Endothelial cell of umbilical vein (primary cell): ENCODE data around the gene RNF157. TPM values are rescaled to one million over a fixed set of nuclear protein-coding genes. Genes with fewer than 3 reads are reported as not detected.

Experiments
- BruUV-seq: library from RNA; stranded (reverse); fragments of 400-500 nt; replicated peaks from 2 replicates; lab custom pipeline; 2021; lab: Mats Ljungman, UMichigan
- CTCF ChIA-PET: fragments of 300-600, 350-600 bp; sonication (Branson Sonifier 250); formaldehyde crosslinking; loops from one replicate; lab custom pipeline; 2021; ENCODE audit warnings: antibody characterized with exemption, inconsistent platforms; lab: Charles Lee
- POLR2A ChIA-PET: fragments of 300-600, 350-600 bp; sonication (Branson Sonifier 250); formaldehyde crosslinking; loops from one replicate; lab custom pipeline; 2021; ENCODE audit warnings: antibody characterized with exemption, inconsistent platforms; lab: Charles Lee
- DNase-seq: peaks from one replicate; pipeline ENCODE4 v3.0.0-alpha.2; 2011; ENCODE audit warnings: low read depth, low spot score
- FAIRE-seq: peaks from 2 replicates; lab custom pipeline; 2011; peaks lifted over from hg19 to GRCh38; lab: Jason Lieb, UNC
- H2AFZ ChIP-seq: 2 replicates; pipeline ENCODE4 v1.6.0; 2012; ENCODE audit warnings: low read depth, low read length, control low read depth, inconsistent platforms
- H3K27ac ChIP-seq: 2 replicates; pipeline ENCODE4 v1.5.1; 2011; ENCODE audit warnings: low read depth, mild to moderate bottlenecking, control low read depth, low read length, moderate library complexity; ENCODE audit not compliant: insufficient read depth
- H3K27me3 ChIP-seq, 2 experiments: 2 replicates each; pipeline versions ENCODE4 v1.6.0 to v1.6.1; 2011; ENCODE audit warnings: low read length in 2 of 2, mixed read lengths in 1 of 2; ENCODE audit not compliant: control insufficient read depth in 2 of 2, insufficient read depth in 2 of 2
- H3K36me3 ChIP-seq, 2 experiments: 2 replicates in 1 of 2; 3 replicates in 1 of 2; pipeline ENCODE4 v1.5.1; 2011; ENCODE audit warnings: low read length in 2 of 2, mild to moderate bottlenecking in 1 of 2, moderate library complexity in 1 of 2; ENCODE audit not compliant: control insufficient read depth in 2 of 2, insufficient read depth in 2 of 2; ENCODE audit errors: extremely low read depth in 1 of 2
- H3K4me1 ChIP-seq: 3 replicates; pipeline ENCODE4 v1.5.1; 2011; ENCODE audit warnings: mild to moderate bottlenecking, low read length; ENCODE audit not compliant: control insufficient read depth, insufficient read depth; ENCODE audit errors: extremely low read depth
- H3K4me2 ChIP-seq: 2 replicates; pipeline ENCODE4 v1.6.1; 2011; ENCODE audit warnings: low read length, control low read depth, mixed read lengths; ENCODE audit not compliant: insufficient read depth
- H3K4me3 ChIP-seq, 3 experiments: fragments of 200-600 bp in 1 of 3; sonication (generic), shearing (Covaris generic) in 1 of 3; replicated peaks in 1 of 3; 2 replicates each; pipeline ENCODE4 v1.5.1; 2011 to 2016; ENCODE audit warnings: control low read depth in 3 of 3, low read length in 3 of 3, mild to moderate bottlenecking in 2 of 3, inconsistent platforms in 1 of 3, low read depth in 1 of 3, moderate library complexity in 1 of 3; ENCODE audit not compliant: insufficient read depth in 1 of 3
- H3K79me2 ChIP-seq: 2 replicates; pipeline ENCODE4 v1.6.0; 2012; ENCODE audit warnings: low read length, inconsistent platforms; ENCODE audit not compliant: control insufficient read depth, insufficient read depth
- H3K9ac ChIP-seq: replicated peaks from 2 replicates; pipeline ENCODE3; 2011; ENCODE audit warnings: low read length, control low read depth; ENCODE audit not compliant: insufficient read depth; ENCODE audit errors: extremely low read depth
- H3K9me1 ChIP-seq: replicated peaks from 3 replicates; pipeline ENCODE4 v1.6.0; 2011; ENCODE audit warnings: mild to moderate bottlenecking, low read length; ENCODE audit not compliant: control insufficient read depth, insufficient read depth; ENCODE audit errors: extremely low read depth
- H3K9me3 ChIP-seq: replicated peaks from 2 replicates; pipeline ENCODE4 v1.5.1; 2012; ENCODE audit warnings: low read length, inconsistent platforms; ENCODE audit not compliant: control insufficient read depth, insufficient read depth
- H4K20me1 ChIP-seq: replicated peaks from 2 replicates; pipeline ENCODE3; 2011; ENCODE audit warnings: mild to moderate bottlenecking, low read length; ENCODE audit not compliant: control insufficient read depth, insufficient read depth; ENCODE audit errors: extremely low read depth
- CTCF ChIP-seq, 2 donors: IDR thresholded peaks; 1 replicate in 1 of 2; 2 replicates in 1 of 2; pipeline ENCODE4 v1.5.1; 2011; ENCODE audit warnings: low read length in 2 of 2, mild to moderate bottlenecking in 2 of 2, moderate library complexity in 2 of 2, control low read depth in 1 of 2, inconsistent platforms in 1 of 2, low read depth in 1 of 2; ENCODE audit not compliant: insufficient read depth in 1 of 2; ENCODE audit errors: extremely low read depth in 1 of 2
- EZH2 ChIP-seq: IDR thresholded peaks from 2 replicates; pipeline ENCODE4 v1.6.1; 2012; ENCODE audit warnings: borderline replicate concordance, low read depth, mild to moderate bottlenecking, moderate library complexity, low read length, inconsistent platforms; ENCODE audit not compliant: severe bottlenecking
- GATA2 ChIP-seq: IDR thresholded peaks from 2 replicates; pipeline ENCODE4 v1.7.0; 2011; ENCODE audit warnings: low read depth, mild to moderate bottlenecking, moderate library complexity, mixed read lengths, low read length; ENCODE audit not compliant: insufficient read length, insufficient read depth
- JUN ChIP-seq: IDR thresholded peaks from 2 replicates; pipeline ENCODE4 v1.6.1; 2011; ENCODE audit warnings: borderline replicate concordance, low read depth; ENCODE audit not compliant: insufficient read length, insufficient read depth
- MAX ChIP-seq: IDR thresholded peaks from 2 replicates; pipeline ENCODE4 v1.6.1; 2011; ENCODE audit not compliant: insufficient read depth, insufficient read length
- MYC ChIP-seq: IDR thresholded peaks from one replicate; pipeline ENCODE4 v1.6.1; 2011; ENCODE audit warnings: mild to moderate bottlenecking, low read depth, low read length
- POLR2A ChIP-seq: IDR thresholded peaks from 2 replicates; pipeline ENCODE4 v1.6.1; 2012; ENCODE audit warnings: low read depth, mild to moderate bottlenecking, control low read depth, low read length
- POLR2AphosphoS5 ChIP-seq: IDR thresholded peaks from 2 replicates; pipeline ENCODE4 v1.6.1; 2012; ENCODE audit warnings: low read depth, mild to moderate bottlenecking, control low read depth, low read length, moderate library complexity; ENCODE audit not compliant: insufficient read depth
- dilution Hi-C: fragments of 300-500 bp; cut with MboI; formaldehyde crosslinking; loops from one replicate; pipeline ENCODE4 v1.15.0; 2019; ENCODE audit warnings: low sequenced_read_pairs; ENCODE audit not compliant: extremely low pct_ligation_motif_present
- intact Hi-C: fragments of 100-400 bp; cut with micrococcal nuclease; formaldehyde crosslinking; loops from one replicate; pipeline ENCODE4 v1.10.0; 2022
- polyA plus RNA-seq, 4 experiments: library from polyadenylated mRNA; depleted of rRNA in 3 of 4; stranded (reverse) in 3 of 4; unstranded in 1 of 4; fragments of >200 nt; gene quantifications; 2 replicates each; pipeline versions ENCODE4 v1.2.1 to v1.2.3, GENCODE V29; 2011 to 2012; ENCODE audit warnings: missing spikeins in 1 of 4
- total RNA-seq: library from RNA; stranded (reverse); gene quantifications from 2 replicates; pipeline ENCODE4 v1.2.3, GENCODE V29; 2021

RNF157 gene
- total and polyA plus RNA-seq, 2 donors (not counting 3 experiments of a cell fraction or from before 2014, with no cell fraction given) = 0.07 to 0.86 TPM

- Histone ChIP-seq H3K9me1 (no peaks in the 10 kb centered on the region), H3K36me3 (no peaks in the 10 kb centered on the region), H3K4me1 (no peaks in the 10 kb centered on the region), H3K4me2 (no peak overlapping the region), H3K27me3 (peaks cover 0 to 2% of the 10 kb centered on the region in 2 experiments), H3K9ac (no peak overlapping the region), H3K9me3 (no peaks in the 10 kb centered on the region), H2AFZ (no peak overlapping the region), H4K20me1 (no peaks in the 10 kb centered on the region), H3K27ac (no peak overlapping the region), H3K4me3 (no peak overlapping the region), H3K79me2 (no peaks in the 10 kb centered on the region)
- intact Hi-C loops (no loop called here), dilution Hi-C loops (loop anchor here (25.0 kb wide), 1 partner anchor 237 kb away; no protein-coding TSS in a partner anchor)
- BruUV-seq = no TSS peak
- ChIA-PET POLR2A (no interaction called here), CTCF (no interaction called here)
- no peak for TF ChIP-seq MYC
- FAIRE-seq (no peak), DNase-seq (no peak)
Observed at GRCh38 chr17:76200354-76200753, 39.9 kb downstream of the RNF157 start.

GRCh38 chr17:76199469-76199868 lies 40.8 kb downstream of the RNF157 start:
- DNase-seq (no peak), FAIRE-seq (no peak)
- Histone ChIP-seq H3K27me3 (peaks cover 0 to 4% of the 10 kb centered on the region in 2 experiments), H3K9me1 (no peaks in the 10 kb centered on the region), H3K4me1 (no peaks in the 10 kb centered on the region), H4K20me1 (no peaks in the 10 kb centered on the region), H3K4me2 (no peak overlapping the region), H3K27ac (no peak overlapping the region), H3K4me3 (no peak overlapping the region), H3K9me3 (no peaks in the 10 kb centered on the region), H2AFZ (no peak overlapping the region), H3K79me2 (no peaks in the 10 kb centered on the region), H3K36me3 (no peaks in the 10 kb centered on the region), H3K9ac (no peak overlapping the region)
- POLR2A ChIA-PET = no interaction called here
- intact Hi-C loops = no loop called here
- TF ChIP-seq MYC = no peak
- TF ChIP-seq POLR2AphosphoS5 = no peak
- no peak for TF ChIP-seq EZH2
- TF ChIP-seq MAX = no peak
- no peak for TF ChIP-seq GATA2
- no peak for TF ChIP-seq CTCF (IDR thresholded peaks at IDR 0.05; ENCODE audit: extremely low read depth in 1 of 2, insufficient read depth in 1 of 2, low read depth in 1 of 2, low read length in 2 of 2)
- TF ChIP-seq POLR2A = no peak
- no peak for TF ChIP-seq JUN
- BruUV-seq = no TSS peak
- CTCF ChIA-PET = interaction anchor here (1.6 kb wide), 2 partner anchors 18 to 22 kb away, joined by 3 to 4 read pairs; no protein-coding TSS in a partner anchor
- dilution Hi-C loops = no loop called here
